NCI-H2227 treated with DMSO at 0.1 percent for 48 hours (cell line): ENCODE data around the gene LCORL.
"Not testable (repeated sequence)": the region's sequence is repeated elsewhere in the genome, so short reads cannot be mapped to it uniquely, and the experiment has no call there.

Source experiments
- DNase-seq: peaks from one replicate; lab custom pipeline; 2025; lab: John Stamatoyannopoulos, UW

Gene LCORL

DNA sequence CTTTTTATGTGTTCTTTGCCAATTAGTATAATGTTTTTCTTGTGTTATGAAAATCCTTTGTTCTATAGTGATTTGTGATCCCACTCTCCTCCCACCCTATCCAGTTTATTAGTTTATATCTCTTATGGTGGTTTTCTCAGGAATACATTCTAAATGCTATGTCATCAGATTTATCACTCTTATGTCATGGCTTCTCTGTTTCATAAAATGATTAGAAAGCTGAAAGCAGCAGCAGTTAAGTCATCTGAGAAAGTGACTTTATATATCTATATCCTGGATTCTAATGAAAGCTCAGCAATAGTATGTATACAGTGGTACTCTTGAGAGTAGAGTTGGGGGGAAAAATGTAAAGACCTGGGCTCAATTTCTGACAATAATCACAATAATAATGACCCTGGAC, 169.6 kb downstream of the LCORL start:
- no peak for DNase-seq

DNA sequence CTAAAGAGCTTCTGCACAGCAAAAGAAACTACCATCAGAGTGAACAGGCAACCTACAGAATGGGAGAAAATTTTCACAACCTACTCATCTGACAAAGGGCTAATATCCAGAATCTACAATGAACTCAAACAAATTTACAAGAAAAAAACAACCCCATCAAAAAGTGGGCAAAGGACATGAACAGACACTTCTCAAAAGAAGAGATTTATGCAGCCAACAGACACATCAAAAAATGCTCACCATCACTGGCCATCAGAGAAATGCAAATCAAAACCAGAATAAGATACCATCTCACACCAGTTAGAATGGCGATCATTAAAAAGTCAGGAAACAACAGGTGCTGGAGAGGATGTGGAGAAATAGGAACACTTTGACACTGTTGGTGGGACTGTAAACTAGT, 171.3 kb downstream of the LCORL start:
- DNase-seq, result not testable (repeated sequence)

DNA sequence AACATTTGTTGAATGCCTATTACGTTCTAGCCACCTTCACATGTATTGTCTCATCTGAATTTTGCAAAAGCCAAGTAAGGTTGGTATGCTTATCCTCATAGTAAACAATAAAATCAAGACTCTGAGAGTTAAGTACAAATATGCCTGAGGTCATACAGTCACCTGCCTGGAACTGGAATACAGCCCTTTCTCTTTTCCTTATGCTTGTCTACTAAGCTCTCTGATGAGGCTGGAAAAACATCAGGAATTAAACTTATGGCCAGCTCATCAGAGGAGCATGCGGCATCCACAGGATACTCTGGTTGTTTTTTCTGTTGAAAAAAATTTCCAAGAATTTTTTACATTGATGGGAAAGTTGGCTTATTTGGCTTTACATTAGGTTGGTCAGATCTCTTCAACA, 175.3 kb downstream of the LCORL start:
- no peak for DNase-seq

DNA sequence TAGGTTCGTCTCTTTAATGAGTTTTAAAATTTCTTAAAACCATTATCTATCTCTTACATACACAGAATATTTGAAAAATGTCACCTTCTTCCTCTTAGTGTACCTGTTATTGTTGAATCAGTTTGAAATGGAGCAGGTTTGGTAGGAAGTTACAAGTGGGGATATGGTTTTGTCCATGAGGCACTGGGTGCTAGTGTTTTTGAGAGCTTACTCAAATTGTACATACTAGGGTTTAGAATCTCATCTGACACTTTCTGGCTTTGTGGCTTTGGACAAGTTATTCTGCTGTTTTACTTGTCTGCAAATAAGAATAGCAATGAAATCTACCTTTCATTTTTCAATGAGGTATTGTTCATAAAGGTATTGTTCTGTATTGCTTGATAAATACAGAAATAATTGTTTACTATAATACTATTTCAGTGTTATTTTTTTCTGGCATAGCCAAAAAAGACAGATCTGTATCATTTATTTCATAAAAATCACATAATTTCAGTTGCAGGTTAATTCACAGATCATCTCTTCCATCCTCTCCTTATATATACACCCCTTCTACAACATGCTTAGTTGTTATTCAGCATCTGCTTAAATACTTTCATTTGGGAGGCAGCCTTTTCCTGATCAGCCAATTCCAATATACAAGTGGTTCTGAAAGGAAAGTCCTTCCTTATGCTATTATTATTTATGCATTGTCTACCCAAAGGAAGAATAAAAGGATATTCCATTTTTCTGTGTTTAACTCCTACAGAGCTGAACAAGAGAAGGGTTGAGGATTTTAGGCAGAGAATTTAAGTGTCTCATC, 197.5 kb downstream of the LCORL start:
- DNase-seq, result no peak

DNA sequence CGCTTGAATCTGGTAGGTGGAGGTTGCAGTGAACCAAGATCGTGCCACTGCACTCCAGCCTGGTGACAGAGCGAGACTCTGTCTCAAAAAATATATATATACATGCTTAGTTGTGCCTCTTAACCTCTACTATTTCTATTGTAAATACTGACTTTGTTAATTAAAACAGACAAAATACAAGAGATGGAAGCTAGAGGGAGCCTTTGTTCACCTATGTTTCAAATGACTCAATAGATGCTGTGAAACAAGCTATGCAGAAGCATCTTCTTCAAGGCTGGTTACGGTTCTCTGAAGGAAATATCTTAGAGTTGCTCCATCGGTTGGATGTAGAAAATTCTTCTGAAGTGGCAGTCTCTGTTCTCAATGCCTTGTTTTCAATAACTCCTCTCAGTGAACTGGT, 204.5 kb downstream of the LCORL start:
- DNase-seq, result peak; percentile 32

DNA sequence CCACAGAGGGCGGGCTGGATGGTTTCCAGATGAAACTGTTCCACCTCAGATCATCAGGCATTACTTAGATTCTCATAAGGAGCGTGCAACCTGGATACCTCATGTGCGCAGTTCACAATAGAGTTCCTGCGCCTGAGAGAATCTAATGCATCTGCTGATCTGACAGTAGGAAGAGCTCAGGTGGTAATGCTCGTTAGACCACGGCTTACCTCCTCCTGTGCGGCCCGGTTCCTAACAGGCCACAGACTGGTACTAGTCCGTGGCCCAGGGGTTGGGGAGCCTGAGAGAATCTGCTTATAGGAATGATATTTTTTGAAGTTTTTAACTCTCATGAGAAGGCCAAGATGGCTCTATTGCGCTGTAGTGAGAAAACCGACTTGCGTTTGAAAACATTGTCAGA, 205.4 kb downstream of the LCORL start:
- DNase-seq, result no peak

DNA sequence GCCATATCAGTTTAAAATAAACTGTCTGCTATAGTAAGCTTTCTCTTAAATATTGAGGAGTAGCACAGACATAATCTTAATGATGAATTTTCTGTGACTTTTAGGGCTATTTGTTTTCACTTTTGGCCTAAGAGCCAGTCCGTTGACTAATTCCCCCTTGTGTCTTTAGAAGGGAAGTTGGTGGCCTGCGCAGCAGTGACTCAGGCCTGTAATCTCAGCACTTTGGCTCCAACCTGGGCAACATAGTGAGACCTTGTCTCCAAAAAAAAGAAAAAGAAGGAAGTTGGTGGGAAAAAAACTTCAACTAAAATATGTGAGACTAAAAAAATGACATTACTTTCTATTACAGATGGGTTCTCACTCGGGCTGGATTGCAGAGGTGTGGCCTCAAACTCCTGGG, 207.4 kb downstream of the LCORL start:
- DNase-seq, result no peak

DNA sequence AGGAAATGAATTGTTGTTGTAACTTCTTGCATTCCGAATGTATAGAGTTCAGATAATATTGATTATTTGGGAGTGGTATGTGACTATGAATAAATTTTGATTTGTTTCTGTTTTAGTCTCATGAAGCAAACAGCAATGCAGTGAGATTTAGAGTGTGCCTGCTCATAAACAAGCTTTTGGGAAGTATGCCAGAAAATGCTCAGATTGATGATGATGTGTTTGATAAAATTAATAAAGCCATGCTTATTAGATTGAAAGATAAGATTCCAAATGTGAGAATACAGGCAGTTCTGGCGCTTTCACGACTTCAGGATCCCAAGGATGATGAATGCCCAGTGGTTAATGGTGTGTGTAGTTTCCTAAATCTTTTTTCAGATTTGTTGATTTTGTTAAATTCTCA, 208.8 kb downstream of the LCORL start:
- no peak for DNase-seq

DNA sequence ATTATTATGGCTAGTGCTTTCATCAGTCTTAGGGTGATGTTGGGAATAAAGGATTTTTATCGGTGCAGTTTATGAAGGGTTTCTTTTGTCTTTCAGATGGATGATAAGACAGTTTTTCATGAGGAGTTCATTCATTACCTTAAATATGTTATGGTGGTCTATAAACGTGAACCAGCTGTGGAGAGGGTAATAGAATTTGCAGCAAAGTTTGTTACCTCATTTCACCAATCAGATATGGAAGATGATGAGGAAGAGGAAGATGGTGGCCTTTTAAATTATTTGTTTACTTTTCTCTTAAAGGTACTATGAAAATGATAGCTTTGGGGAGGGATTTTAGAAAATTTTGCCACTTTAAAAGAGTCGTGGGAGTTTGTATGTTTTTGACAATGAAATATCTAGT, 209.4 kb downstream of the LCORL start:
- DNase-seq, result no peak

DNA sequence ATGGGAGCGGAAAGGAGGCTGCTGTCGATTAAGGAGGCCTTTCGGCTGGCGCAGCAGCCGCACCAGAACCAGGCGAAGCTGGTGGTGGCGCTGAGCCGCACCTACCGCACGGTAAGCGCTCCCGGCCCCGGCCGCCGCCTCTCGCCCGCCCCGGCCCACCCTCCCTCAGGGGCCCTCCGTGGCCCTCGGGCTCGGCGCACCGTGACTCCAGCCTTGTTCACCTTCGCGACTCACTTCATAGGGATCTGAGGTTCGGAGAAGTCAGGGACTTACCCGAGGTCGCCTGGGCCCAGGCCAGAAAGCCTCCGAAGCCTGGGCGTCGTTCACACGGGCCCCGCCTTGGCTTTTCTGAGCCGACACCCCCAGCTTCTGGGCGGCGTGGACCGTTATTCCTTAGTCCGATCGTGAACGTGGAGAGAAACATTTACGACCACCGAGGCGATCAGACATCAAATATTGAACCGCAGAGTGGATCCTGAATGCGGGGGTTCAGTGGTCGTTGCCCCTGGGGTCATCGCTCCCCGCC, 210.4 kb downstream of the LCORL start:
- peak; percentile 19 for DNase-seq

DNA sequence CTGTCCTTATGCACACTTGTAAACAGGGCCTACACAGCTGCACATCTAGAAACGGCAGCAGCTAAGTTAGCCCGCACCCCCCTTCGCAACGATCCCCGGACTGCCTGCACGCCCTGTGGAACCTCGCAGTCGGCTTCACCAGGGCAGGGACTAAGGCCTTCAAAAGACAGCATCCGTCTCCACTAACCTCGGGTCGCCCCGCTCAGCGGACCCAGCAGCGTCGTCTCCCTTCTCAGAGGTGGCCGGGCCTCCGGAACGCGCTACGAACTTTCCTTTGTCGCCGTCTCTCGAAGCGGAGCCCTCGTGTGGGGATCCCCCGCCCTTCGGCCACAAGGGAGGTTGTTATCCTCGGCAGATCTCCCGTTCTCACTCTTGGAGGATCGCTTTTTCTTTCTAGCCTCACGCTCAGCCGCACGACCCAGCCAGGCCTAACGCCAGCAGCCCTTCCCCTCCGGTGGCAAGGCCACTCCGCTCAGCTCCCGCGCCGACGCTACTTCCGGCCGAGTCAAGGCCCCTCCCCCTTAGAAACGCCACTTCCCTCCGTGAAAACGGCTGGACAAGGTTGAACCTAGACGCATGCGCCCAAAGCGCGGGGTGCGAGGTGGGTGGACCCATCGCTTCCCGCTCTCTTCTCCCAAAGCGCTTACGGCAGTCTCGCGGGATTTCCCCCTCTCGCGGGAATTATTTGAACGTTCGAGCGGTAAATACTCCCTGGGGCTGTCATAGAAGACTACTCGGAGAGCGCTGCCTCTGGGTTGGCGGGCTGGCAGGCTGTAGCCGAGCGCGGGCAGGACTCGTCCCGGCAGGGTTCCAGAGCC, 211.1 kb downstream of the LCORL start, which contains the start of the genes DCAF16 and NCAPG:
TSS of gene DCAF16 (minus strand) at position 498 of the 818 bp plus-strand sequence. CDS start 6,616 bp downstream, outside the sequence.
TSS of gene NCAPG (plus strand) at position 720 of the 818 bp plus-strand sequence. CDS start 99 bp downstream, outside the sequence.
- DNase-seq, result peak; percentile 95

DNA sequence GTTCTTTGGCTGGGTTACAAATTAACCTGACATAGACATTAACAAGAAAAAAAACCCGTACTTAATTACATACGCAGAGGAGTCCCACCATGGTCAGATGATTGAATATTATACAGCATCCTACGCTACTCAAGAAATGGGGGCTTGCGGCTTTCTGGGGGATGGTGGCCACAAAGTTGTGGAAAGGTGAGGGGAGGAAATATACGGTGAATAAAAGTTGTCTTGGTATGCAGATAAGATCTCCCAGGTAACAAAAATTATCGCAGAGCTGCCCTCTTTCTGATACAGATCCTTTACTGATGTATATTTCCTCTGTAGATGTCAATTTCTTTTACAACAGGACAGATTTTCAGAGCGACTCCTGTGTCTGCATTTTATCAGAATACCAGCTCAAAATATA, 211.9 kb downstream of the LCORL start:
- no peak for DNase-seq

DNA sequence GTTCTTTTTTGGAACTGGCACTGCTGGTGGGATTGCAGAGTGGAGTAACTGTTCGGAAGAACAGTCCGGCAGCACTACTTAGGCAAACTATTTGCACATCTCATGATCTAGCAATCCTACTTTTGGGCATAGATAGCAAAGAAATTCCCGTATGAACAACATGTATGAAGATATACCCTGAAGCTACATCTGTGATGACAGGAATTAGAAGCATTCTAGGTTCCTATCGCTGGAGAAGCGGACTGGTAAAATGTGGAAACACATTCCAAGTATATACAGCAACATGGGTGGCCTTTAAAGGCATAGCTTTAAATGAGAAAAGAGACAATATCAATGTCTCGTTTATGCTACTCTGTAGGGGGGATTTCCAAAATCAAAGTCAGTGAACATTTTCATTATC, 214.1 kb downstream of the LCORL start:
- no peak for DNase-seq

DNA sequence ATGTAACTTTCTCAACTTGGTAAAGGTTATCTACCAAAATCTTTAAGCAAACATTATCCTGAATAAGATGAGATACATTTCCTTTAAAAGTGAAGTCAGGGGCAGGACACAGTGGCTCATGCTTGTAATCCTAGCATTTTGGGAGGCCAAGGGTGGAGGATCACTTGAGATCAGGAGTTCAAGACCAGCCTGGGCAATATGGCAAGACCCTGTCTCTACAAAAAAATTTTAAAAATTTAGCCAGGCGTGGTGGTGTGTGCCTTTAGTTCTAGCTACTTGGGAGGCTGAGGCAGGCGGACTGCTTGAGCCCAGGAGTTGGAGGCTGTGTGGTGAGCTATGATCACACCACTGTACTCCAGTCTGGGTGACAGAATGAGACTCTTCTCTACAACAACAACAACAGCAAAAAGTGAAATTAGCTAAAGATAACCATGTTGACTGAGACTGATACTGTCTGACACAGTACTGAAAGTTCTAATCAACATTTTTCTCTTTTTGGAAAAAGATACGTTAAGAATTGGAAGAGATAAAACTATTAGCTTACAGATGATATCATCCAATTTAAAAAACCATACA, 215.9 kb downstream of the LCORL start:
- DNase-seq, result no peak

DNA sequence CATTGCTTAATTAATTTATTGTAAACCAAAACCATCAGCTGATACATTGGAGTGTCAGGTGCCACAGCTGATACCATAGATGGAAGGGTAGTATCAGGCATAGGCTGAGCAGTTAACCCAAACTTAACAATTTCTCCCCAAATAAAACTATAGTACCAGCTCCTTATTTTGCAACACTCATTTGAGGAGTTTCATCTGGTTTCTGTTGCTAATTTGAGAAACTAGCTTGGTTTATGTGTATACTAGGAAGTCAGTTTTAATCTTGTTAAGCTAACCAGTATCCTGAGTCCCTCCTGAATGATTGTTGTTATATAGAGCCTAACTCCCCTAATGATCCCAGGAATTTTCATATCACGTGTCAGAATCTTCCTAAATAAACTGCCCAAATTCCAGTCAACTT, 223.7 kb downstream of the LCORL start:
- DNase-seq, result no peak

DNA sequence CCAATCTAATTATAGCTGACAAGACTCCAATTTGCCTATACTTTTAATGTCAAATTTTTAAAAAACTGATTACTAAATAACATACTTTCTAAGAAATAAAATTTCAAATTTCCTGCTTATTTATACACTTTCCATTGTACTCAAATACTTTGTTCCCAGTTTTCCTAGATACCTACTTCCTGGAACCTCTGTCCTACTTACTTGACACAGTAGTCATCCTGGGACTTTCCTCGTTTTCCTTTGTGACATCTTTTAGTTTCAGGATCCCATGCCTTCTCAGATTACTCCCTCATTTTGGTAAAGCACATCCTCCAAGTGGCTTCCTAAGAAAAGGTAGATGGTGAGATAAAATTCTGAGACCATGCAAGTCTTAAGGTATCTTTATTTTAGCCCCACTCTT, 226.8 kb downstream of the LCORL start:
- DNase-seq, result no peak
